ENCODE data around the gene ERI3. TPM values are rescaled to one million over a fixed set of nuclear protein-coding genes. Genes with fewer than 3 reads are reported as not detected.

ERI3 gene
- total and polyA plus RNA-seq, 2 experiments from 2014 or later, result 59.4 to 93.2 TPM

DNA sequence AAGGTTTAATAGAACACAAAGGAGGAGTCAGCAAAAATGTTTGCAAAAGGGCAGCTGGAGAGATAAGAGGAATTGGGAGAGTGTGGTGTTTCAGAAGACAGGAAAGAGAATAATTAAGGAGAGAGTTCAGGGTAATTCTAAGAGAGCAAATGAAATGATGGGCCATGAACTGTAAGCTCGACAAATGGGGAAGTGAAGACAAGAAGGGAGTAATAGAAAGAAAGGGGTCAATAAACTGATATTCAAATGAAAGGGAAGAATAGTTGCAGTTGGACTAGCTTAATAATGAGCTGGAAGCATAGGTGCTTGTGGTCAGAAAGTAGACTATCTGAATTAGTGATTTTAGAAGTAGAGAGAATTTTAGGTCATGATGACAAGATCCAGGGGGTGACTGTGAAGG is 34.4 kb upstream of the ERI3 start:
- Histone ChIP-seq H3K4me3 (no peak overlapping the region), H3K9me3 (ENCODE audit: low read depth) (no peaks in the 10 kb centered on the region), H3K27me3 (peaks cover 13% of the 10 kb centered on the region), H3K36me3 (replicated peaks; ENCODE audit: insufficient read depth, low read depth) (no peaks in the 10 kb centered on the region), H4K20me1 (ENCODE audit: insufficient read depth, poor library complexity, severe bottlenecking) (no peaks in the 10 kb centered on the region), H3K4me1 (ENCODE audit: insufficient read depth) (no peaks in the 10 kb centered on the region), H3K27ac (no peak overlapping the region), H2AFZ (no peak overlapping the region), H3K79me2 (no peaks in the 10 kb centered on the region), H3K4me2 (no peak overlapping the region), H3K9me2 (replicated peaks; ENCODE audit: insufficient read depth) (no peaks in the 10 kb centered on the region)
- TF ChIP-seq EZH2 (IDR thresholded peaks at IDR 0.05; ENCODE audit: borderline replicate concordance) (no peak), EZH2phosphoT487 (IDR thresholded peaks at IDR 0.05; ENCODE audit: low read depth, severe bottlenecking, unreplicated experiment) (no peak)
- TF ChIP-seq, protein P1, sequence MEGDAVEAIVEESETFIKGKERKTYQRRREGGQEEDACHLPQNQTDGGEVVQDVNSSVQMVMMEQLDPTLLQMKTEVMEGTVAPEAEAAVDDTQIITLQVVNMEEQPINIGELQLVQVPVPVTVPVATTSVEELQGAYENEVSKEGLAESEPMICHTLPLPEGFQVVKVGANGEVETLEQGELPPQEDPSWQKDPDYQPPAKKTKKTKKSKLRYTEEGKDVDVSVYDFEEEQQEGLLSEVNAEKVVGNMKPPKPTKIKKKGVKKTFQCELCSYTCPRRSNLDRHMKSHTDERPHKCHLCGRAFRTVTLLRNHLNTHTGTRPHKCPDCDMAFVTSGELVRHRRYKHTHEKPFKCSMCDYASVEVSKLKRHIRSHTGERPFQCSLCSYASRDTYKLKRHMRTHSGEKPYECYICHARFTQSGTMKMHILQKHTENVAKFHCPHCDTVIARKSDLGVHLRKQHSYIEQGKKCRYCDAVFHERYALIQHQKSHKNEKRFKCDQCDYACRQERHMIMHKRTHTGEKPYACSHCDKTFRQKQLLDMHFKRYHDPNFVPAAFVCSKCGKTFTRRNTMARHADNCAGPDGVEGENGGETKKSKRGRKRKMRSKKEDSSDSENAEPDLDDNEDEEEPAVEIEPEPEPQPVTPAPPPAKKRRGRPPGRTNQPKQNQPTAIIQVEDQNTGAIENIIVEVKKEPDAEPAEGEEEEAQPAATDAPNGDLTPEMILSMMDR (IDR thresholded peaks at IDR 0.05; ENCODE audit: poor library complexity), result no peak
- 77% methylated on average over 1 of the region's 1 CpG for WGBS (ENCODE audit: low lambda C conversion rate, missing lambda C conversion rate)
- no peak for DNase-seq (ENCODE audit: low spot score)

DNA sequence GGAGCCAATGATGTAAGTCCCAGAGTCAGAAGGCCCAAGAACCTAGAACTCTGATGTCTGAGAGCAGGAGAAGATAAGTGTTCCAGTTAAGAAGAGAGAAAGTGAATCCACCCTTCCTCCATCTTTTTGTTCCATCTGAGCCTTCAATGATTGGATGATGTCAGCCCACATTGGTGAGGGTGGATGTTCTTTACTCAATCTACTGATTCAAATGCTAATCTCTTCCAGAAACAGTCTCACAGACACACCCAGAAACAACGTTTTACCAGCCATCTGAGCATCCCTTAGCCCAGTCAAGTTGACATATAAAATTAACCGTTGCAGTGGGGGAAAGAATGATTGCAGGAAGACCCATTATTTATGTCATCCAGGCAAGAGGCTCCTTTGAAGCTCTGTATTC is 33.5 kb upstream of the ERI3 start:
- Histone ChIP-seq H3K4me2 (no peak overlapping the region), H3K4me1 (ENCODE audit: insufficient read depth) (no peaks in the 10 kb centered on the region), H3K9me3 (ENCODE audit: low read depth) (no peaks in the 10 kb centered on the region), H2AFZ (no peak overlapping the region), H3K27me3 (peaks cover 18% of the 10 kb centered on the region), H3K79me2 (no peaks in the 10 kb centered on the region), H3K36me3 (replicated peaks; ENCODE audit: insufficient read depth, low read depth) (no peaks in the 10 kb centered on the region), H3K27ac (no peak overlapping the region), H3K9me2 (replicated peaks; ENCODE audit: insufficient read depth) (no peaks in the 10 kb centered on the region), H3K4me3 (no peak overlapping the region), H4K20me1 (ENCODE audit: insufficient read depth, poor library complexity, severe bottlenecking) (no peaks in the 10 kb centered on the region)
- 58% methylated on average over 2 of the region's 2 CpGs for WGBS (ENCODE audit: low lambda C conversion rate, missing lambda C conversion rate)
- TF ChIP-seq, protein P1 (IDR thresholded peaks at IDR 0.05; ENCODE audit: poor library complexity), result no peak
- TF ChIP-seq EZH2 (IDR thresholded peaks at IDR 0.05; ENCODE audit: borderline replicate concordance) (no peak), EZH2phosphoT487 (IDR thresholded peaks at IDR 0.05; ENCODE audit: low read depth, severe bottlenecking, unreplicated experiment) (no peak)
- no peak for DNase-seq (ENCODE audit: low spot score)

DNA sequence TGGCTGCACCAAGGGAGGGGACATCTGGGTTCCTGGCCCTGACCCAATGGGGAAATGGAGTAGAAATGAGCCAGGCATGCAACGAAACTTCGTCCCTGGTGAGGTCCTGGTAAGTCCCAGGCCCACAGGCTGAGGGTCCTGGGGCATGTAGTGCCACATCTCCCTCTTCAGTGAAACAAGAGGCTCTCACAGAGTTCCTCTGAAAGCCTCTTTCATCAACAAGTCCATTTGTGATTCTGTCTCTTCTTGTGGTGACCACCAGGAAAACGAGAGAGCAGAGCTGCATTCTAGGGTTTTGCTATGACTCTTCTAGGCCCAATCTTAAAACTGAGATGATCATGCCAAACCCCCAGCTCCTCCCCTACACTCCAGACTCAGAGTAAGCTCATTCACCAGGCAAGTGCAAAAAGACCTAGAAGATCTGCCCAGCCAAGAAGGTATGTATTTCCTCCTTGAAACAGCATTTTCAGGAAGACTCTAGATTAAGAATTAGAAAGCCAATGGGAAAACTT is 25.7 kb upstream of the ERI3 start:
- Histone ChIP-seq H3K9me3 (ENCODE audit: low read depth) (no peaks in the 10 kb centered on the region), H3K9me2 (replicated peaks; ENCODE audit: insufficient read depth) (no peaks in the 10 kb centered on the region), H3K36me3 (replicated peaks; ENCODE audit: insufficient read depth, low read depth) (no peaks in the 10 kb centered on the region), H3K79me2 (no peaks in the 10 kb centered on the region), H3K4me1 (ENCODE audit: insufficient read depth) (no peaks in the 10 kb centered on the region), H3K27ac (no peak overlapping the region), H3K27me3 (peaks cover 18% of the 10 kb centered on the region), H3K4me3 (no peak overlapping the region), H4K20me1 (ENCODE audit: insufficient read depth, poor library complexity, severe bottlenecking) (no peaks in the 10 kb centered on the region), H2AFZ (no peak overlapping the region), H3K4me2 (no peak overlapping the region)
- 87% methylated on average over 3 of the region's 3 CpGs for WGBS (ENCODE audit: low lambda C conversion rate, missing lambda C conversion rate)
- no peak for TF ChIP-seq EZH2 (IDR thresholded peaks at IDR 0.05; ENCODE audit: borderline replicate concordance)
- DNase-seq (ENCODE audit: low spot score), result no peak

DNA sequence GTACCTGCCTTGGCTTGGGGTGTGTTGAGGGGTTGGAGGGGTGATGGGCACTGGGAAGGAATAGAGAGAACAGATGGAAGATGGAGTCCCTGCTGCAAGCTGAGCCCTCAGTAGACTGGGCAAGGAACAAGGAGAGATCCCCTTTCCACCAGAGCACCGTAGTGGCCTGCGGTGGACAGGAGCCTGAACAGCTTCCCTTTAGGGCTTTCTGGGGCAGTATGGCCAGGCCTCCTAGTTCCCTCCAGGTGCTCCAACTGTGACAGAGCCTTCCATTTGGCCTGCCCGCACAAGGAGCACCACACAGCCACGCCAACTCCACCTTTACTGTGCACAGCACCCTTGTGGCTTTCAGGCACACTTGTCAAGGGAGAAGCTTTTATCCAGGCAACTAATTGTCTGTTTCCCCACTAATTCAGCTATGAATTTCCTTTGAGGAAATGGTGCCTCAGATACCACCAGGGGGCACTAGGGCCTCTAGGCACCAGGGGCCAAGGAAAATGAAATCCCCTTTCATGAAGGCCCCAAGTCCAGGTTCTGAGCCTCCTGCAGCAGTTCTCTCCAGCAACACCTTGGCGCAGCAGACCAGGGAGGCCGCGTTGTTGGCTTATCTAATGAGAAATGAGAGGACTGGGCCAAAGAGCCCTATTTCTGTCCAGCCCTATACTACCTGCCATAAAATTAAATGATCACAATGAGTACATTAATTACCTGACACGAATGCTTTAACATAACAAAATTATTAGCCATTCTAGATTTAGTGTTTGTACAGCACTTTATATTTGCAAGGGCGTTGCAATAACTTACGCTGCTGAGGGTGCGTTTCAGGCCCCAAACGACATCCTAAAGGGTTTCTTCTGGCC is 23.1 kb upstream of the ERI3 start:
- no peaks in the 10 kb centered on the region for H3K9me2 ChIP-seq (replicated peaks; ENCODE audit: insufficient read depth)
- H3K4me1 ChIP-seq (ENCODE audit: insufficient read depth), result no peaks in the 10 kb centered on the region
- TF ChIP-seq EZH2phosphoT487 (IDR thresholded peaks at IDR 0.05; ENCODE audit: low read depth, severe bottlenecking, unreplicated experiment) (no peak), EZH2 (IDR thresholded peaks at IDR 0.05; ENCODE audit: borderline replicate concordance) (no peak)
- TF ChIP-seq, protein P1 (IDR thresholded peaks at IDR 0.05; ENCODE audit: poor library complexity), result peak; percentile 61
- no peak overlapping the region for H3K4me2 ChIP-seq
- WGBS (ENCODE audit: low lambda C conversion rate, missing lambda C conversion rate), result 62% methylated on average over 12 of the region's 12 CpGs
- H3K27ac ChIP-seq, result no peak overlapping the region
- no peaks in the 10 kb centered on the region for H3K9me3 ChIP-seq (ENCODE audit: low read depth)
- DNase-seq (ENCODE audit: low spot score), result peak; percentile 72
- no peak overlapping the region for H3K4me3 ChIP-seq
- H4K20me1 ChIP-seq (ENCODE audit: insufficient read depth, poor library complexity, severe bottlenecking), result no peaks in the 10 kb centered on the region
- no peaks in the 10 kb centered on the region for H3K79me2 ChIP-seq
- H3K27me3 ChIP-seq, result peaks cover 8% of the 10 kb centered on the region
- H3K36me3 ChIP-seq (replicated peaks; ENCODE audit: insufficient read depth, low read depth), result no peaks in the 10 kb centered on the region
- no peak overlapping the region for H2AFZ ChIP-seq
